Limb (tissue), 2 donors: ENCODE measurements around the gene ACTRT1.

Source experiments
- DNase-seq, 2 donors: peaks; one replicate each; pipeline ENCODE4 v3.0.0-alpha.2; 2016; ENCODE audit errors: extremely low spot score in 2 of 2

ACTRT1 gene

DNA sequence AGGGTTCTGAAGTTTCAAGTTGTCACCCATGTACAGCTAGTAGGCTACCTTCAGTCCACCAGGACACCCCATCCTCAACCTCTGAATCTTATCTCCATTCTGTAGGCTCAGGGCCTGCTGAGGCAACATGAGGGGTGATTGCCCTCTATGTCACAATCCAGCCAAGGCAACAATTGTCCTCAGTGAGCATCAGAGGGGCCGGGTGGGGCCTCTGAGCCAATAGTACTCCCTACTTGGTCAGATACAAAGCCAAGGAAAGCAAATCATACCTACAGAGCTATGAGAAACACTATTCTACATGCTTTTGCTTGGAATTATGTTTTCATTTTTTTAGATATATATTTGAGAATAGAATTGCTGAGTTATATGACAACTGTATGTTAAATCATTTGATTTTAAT is at the start of gene ACTRT1:
TSS of gene ACTRT1 (minus strand) at position 101 of the 400 bp plus-strand sequence. CDS start 197 bp downstream, outside the sequence.
- no peak for DNase-seq

DNA sequence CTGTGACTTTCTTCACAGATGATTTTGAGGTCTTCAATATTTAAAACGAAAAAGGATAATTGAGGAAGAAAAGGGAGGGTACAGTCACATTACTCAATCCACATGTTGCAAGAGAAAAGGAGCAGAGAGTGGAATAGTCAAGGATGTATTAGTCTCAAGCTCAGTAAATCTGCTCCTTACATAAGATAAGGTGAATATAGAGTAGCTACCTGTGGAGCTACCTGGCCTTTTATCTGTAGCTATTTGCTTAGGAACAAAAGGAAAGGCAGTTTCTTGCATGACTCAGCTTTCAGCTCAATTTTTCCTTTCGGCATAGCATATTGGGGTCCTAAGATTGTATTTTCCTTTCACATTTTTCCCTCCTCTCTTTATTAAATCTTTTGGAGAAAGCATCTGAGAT is 26.3 kb upstream of the ACTRT1 start:
- DNase-seq: no peak

DNA sequence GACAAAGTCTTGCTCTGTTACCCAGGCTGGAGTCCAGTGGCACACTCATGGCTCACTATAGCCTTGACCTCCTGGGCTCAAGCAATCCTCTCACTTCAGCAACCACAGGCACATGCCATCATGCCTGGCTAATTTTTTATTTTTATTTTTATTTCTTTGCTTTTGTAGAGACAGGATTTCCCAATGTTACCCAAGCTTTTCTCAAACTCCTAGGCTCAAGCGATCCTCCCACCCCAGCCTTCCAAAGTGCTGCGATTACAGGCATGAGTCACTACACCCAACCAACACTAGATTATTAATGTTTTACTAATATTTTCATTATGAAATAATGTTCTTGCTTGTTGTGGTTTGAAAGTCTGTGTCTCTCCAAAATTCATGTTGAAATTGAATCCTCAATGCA is 5.2 kb upstream of the ACTRT1 start:
- no peak for DNase-seq

DNA sequence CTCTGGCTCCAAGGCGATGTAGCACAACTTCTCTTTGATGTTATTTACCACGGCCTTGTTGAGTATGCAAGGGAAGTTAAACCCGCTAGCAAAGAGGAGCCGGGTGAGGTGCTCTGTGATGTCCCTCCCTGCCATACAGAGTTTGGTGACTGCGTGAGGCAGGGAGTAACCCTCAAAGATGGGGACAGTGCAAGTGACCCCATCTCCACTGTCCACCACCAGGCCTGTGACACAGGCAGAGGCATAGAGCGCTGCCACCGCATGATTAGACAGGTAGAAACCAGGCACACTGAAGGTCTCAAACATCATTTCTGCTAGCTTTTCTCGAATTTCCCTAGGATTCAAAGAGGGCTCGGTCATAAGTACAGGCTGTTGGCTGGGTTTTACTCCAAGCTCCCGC is 677 bp downstream of the ACTRT1 start:
- no peak for DNase-seq

DNA sequence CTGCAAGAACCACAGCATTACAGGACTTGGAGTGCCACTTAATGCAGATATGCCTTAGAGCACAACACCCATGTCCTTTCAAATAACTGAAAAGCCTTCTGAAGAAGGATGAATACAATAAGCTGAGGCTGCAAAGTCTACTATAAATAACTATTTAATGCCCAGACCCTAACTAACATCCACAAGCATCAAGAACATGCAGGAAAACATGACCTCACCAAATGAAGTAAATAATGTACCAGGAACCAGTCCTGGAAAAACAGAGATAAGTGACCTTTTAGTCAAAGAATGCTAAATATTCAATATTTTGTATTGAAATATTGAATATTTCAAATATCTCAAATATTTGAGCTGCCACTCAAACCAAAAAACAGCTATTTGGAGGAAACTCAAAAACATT is 16.9 kb downstream of the ACTRT1 start:
- DNase-seq: no peak

DNA sequence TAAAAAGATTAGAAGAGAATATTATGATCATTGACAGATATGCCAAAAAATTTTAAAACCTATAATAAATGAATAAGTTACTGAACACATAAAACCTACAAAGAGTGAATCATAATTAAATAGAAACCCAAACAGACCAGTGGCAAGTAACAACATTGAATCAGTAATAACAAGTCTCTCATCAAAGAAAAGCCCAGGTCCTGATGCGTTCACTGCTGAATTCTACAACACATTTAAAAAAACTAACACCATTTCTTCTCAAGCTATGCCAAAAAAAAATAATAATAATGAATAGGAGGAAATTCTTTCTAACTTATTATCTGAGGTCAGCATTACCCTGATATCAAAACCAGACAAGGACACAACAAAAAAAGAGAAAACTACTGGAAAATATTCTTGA is 30.6 kb downstream of the ACTRT1 start:
- DNase-seq: no peak

DNA sequence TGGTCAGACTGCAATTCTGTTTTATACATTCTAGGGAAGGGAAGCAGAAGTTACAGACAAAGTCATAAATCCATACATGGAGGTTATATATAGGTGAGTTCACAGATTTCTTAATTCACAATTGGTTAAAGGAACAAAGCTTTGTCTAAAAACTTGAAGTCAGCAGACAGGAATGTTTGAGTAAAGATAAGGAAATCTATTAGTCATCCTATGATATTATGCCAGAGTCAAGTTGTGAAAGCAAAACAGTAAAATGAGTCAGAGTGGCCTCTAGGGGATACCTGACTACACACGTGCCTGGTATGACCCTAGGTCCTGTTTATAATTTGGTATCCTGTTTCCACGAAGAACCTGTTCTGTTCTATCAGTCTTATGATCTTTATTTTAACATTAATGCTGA is 31.5 kb downstream of the ACTRT1 start:
- DNase-seq: no peak

DNA sequence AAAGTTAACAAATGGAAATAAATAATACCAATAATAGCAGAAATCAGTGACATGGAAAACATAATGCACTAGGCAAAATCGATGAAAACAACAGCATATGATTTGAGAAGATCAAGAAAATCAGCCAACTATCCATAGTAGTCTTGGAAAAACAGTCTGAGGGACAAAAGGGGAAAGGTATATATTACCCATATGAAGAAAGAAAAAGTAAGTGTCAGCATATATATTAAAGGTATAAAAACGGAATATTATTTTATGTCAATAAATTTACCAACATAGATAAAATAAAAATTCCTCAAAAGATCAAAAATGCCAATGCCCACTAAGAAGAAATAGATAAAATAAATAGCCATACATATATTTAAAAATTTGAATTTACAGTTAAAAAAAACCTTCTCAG is 33.0 kb downstream of the ACTRT1 start:
- no peak for DNase-seq

DNA sequence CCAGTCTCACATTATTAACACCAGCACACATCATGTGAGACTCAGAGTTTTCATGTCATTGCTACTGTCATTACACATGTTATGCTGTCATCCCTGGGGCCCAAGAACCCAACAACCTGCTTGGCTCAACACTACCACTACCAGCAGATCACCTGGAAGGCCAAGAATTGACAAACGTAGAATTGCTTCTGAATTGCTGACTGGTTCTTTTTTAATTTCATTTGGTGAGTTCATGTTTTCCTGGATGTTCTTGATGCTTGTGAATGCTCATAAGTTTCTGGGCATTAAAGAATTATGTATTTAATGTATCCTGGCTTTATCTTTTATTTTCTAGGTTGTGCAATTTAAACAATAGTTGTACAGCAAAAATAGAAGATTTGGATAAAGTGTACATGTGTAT is 40.2 kb downstream of the ACTRT1 start:
- no peak for DNase-seq

DNA sequence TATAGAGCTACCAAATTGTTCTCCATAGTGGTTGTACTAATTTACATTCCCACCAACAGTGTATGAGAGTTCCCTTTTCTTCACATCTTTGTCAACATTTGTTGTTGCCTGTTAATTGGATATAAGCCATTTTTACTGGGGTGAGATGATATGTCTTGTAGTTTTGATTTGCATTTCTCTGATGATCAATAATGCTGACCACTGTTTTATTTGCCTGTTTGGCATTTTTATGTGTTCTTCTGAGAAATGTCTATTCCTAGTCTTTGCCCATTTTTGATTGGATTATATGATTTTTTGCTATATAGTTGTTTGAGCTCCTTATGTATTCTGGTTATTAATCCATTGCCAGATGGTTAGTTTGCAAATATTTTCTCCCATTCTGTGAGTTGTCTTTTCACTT is 44.3 kb downstream of the ACTRT1 start:
- DNase-seq: no peak
